ENCODE measurements around the gene CHKA.

DNA sequence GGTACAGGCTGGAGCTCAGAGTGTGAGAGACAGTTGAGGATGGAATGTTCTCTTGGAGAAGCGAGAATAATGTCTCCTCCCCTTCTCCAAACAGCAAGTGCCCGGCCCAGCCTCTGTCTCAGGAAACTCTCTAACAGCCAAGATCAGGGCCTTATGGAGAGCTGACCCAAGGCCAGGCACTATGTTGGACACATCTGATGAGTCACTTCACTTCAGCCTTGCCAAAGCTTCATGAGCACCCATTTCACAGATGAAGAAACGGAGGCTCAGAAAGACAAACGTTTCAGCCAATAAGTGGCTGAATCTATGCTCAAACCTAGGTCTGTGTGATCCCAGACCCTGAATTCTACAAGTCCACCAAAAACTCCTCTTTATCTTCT is 22.1 kb upstream of the CHKA start:
- TF ChIP-seq, protein P1, sequence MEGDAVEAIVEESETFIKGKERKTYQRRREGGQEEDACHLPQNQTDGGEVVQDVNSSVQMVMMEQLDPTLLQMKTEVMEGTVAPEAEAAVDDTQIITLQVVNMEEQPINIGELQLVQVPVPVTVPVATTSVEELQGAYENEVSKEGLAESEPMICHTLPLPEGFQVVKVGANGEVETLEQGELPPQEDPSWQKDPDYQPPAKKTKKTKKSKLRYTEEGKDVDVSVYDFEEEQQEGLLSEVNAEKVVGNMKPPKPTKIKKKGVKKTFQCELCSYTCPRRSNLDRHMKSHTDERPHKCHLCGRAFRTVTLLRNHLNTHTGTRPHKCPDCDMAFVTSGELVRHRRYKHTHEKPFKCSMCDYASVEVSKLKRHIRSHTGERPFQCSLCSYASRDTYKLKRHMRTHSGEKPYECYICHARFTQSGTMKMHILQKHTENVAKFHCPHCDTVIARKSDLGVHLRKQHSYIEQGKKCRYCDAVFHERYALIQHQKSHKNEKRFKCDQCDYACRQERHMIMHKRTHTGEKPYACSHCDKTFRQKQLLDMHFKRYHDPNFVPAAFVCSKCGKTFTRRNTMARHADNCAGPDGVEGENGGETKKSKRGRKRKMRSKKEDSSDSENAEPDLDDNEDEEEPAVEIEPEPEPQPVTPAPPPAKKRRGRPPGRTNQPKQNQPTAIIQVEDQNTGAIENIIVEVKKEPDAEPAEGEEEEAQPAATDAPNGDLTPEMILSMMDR (IDR thresholded peaks at IDR 0.05; ENCODE audit: insufficient read depth, low read length): no peak
- no peak for TF ChIP-seq POLR2AphosphoS5 (IDR thresholded peaks at IDR 0.05; ENCODE audit: low read depth)
- TF ChIP-seq GABPA (IDR thresholded peaks at IDR 0.05; ENCODE audit: low read depth): no peak

Measured in HL-60 (cell line).